OCI-LY3 (cell line): ENCODE data around the gene F10.

ENCODE experiments used
- EZH2phosphoT487 ChIP-seq: fragments of 200-600 bp; shearing (Covaris generic); IDR thresholded peaks from 2 replicates; pipeline ENCODE4 v1.6.1; 2018; ENCODE audit warnings: antibody characterized with exemption, mixed run types, low read depth
- TF ChIP-seq, protein P1 (sequence below): fragments of 200-600, 300-600 bp; sonication (generic); IDR thresholded peaks from 2 replicates; pipeline ENCODE4 v1.5.1; 2014; ENCODE audit warnings: antibody characterized with exemption, low read length, low read depth

DNA sequence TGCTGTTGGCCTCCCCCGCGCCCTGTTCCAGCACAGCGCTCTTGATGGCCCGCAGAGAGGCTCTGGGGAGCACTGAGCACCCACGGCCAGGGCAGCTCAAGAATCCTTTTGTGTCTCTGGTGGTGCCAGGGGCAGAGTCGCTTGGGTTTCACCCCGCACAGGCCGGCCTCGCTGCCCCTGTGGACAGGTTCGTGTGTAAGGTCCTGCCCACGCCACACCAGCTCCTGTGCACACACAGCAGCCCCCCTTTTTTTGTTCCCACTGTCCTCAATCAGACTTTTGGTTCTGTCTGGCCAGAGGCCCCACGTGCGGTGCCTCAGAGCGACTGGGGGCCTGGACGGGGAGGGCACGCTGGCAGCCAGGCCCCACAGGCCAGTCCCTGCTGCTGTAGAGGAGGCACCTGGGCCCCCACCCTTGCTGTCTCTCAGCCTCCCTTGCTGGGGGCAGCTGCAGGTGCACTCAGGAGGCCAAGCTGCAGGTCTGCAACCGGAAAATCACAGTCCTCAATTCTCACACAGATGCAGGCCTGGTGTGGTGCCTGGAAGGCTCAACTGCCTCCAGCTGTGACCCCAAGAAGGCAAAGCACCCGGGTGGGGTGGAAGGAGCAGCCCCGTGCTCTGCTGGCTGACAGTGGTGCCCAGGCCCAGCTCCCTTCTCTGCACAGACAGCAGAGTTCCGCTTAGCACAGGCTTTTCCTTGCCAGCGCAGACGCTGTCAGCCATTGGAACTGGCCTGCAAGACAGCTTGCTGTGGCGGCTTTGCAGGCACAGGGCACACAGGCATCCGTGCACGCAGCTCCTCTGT is 29.6 kb upstream of the F10 start:
- TF ChIP-seq, protein P1, sequence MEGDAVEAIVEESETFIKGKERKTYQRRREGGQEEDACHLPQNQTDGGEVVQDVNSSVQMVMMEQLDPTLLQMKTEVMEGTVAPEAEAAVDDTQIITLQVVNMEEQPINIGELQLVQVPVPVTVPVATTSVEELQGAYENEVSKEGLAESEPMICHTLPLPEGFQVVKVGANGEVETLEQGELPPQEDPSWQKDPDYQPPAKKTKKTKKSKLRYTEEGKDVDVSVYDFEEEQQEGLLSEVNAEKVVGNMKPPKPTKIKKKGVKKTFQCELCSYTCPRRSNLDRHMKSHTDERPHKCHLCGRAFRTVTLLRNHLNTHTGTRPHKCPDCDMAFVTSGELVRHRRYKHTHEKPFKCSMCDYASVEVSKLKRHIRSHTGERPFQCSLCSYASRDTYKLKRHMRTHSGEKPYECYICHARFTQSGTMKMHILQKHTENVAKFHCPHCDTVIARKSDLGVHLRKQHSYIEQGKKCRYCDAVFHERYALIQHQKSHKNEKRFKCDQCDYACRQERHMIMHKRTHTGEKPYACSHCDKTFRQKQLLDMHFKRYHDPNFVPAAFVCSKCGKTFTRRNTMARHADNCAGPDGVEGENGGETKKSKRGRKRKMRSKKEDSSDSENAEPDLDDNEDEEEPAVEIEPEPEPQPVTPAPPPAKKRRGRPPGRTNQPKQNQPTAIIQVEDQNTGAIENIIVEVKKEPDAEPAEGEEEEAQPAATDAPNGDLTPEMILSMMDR, result no peak
- TF ChIP-seq EZH2phosphoT487, result no peak
